ENCODE measurements around the gene EFNA5. TPM values are rescaled to one million over a fixed set of nuclear protein-coding genes. Genes with fewer than 3 reads are reported as not detected.
A peak's percentile ranks its signal among the peaks of the same experiment; 100 is the strongest.

Gene EFNA5
- total RNA-seq, 1 experiment from 2014 or later = 12.0 TPM

DNA sequence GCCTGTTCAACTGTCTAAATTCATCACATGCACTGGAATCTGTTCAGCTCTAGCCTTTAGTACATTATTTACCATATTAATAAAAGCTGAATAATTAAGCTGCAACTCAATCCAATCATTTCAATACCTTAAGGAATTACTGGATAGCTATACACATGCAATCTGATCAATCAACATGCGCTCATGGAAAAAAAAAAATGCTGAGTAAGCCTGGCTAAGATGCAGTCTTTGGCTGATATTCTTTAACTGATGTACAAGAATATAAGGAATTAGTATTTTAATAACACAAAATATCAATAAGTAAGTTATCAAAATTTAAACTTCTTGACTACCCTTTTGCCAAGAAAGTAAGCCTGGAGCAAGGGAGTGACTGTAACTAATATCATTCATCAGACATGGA, 15.9 kb downstream of the EFNA5 start:
- in situ Hi-C loops (cut with HindIII; ENCODE audit: low pct_unique_long_range_greater_than_20kb, low sequenced_read_pairs) = no loop called here
- no peak for DNase-seq (ENCODE audit: low read depth)

DNA sequence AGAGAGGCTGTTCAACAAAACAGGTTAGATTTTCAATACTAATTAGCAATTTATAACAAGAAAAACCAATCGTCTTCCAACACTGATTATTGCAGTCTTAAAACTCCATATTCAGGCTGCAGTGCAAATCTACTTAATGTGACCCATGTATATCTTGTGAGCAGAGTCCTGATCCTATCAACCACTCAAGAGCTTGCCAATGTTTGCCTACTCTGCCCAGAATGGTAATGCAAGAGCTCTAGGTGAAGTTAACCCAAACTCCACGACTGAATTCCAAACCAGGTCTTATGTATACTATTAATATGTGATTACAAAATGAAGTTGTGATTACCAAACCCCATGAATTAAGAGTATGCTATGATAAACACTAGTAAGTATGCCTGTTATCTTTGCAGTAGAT, 17.1 kb downstream of the EFNA5 start:
- in situ Hi-C loops (cut with HindIII; ENCODE audit: low pct_unique_long_range_greater_than_20kb, low sequenced_read_pairs) = no loop called here
- no peak for DNase-seq (ENCODE audit: low read depth)

DNA sequence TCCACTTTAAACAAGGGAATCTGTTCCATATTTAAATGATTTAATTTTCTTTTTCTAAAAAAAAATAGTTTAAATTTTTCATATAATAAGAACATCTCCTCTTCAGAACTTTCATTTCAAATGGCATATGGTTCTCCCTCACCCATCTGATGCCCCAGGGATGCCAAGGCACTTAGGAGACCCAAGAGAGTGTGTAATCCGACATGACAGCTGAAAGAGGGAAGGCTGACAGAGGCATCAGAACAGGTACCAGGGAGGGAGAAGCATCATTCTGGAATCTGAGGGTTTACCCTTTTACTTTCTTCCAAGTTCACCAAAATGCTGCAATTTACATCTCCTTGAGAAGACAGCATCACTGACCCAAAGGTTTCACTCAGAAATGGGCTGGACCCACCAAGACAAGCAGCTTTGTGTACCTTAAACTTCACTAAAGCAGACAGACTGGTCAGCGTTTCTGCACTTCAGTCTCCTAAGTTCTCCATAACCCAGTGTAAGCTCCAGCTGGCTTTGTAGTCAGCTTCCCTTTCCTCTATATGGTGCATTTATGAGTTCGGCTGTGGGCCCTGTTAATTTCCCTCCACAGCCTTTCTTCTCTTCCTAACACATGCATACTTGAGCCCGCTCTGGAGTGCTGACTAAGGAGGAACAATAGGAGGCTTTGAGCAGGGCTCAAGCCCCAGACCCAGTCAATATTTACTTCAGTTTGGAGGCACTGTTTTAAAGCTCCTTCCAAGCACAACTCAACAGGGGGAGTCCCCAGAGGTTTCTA, 17.7 kb downstream of the EFNA5 start:
- in situ Hi-C loops (cut with HindIII; ENCODE audit: low pct_unique_long_range_greater_than_20kb, low sequenced_read_pairs) = no loop called here
- DNase-seq (ENCODE audit: low read depth) = no peak

DNA sequence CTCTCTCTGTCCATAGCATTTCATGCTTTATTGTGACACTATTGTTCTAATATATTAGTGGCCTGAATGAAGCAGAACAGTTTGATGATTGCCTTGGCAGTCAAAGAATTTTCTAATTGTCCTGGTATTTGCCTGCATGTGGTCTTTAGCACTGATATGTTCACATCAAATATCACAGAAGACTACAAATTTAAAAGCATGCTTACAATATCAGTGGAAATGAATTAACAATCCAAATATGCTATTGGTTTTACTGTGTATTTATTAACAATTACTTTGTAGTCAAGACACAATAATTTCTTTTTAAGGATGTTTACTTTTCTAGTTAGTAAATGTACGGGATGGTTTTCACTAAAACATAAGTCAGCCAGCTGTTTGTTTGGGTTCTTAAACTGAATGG, 18.3 kb downstream of the EFNA5 start:
- in situ Hi-C loops (cut with HindIII; ENCODE audit: low pct_unique_long_range_greater_than_20kb, low sequenced_read_pairs) = no loop called here

DNA sequence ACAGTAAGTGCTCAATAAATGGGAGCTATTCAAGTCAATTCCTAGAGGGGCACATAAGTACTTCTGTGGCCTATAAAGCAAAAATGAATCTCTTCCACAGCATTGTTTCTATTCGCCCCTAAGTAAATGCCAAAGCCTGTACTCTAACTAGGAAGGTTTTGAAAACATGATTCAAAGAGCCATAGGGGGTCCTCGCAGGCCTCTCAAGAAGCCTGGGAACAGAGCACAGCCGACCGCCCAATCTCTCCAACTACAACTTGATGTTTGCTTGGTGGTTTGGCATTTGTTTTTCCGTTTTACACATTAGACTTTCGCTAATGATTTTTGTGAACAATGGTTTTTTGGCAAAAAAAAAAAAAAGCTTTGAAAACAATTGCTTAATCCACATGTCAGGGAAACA, 19.4 kb downstream of the EFNA5 start:
- in situ Hi-C loops (cut with HindIII; ENCODE audit: low pct_unique_long_range_greater_than_20kb, low sequenced_read_pairs) = no loop called here

More for the DNA sequence above, 18.3 kb downstream of the EFNA5 start:
- DNase-seq (ENCODE audit: low read depth) = no peak

DNA sequence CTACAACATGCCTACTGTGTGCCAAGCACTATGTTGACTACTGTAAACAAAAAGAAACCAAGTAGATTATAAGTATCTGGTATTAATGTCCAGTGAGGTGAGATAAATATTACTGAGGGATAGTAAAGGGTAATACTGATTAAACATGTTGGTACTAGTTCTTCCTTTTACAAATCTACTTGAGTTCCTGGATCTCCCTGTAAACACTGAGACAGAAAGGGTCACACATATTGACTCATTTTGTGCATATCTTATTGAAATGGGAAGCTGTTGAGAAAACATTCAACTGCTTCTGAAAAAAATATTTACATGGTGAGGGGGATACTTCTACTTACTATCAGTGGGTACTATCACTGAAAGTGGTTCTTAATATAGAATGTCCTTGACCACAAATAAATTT, 24.3 kb downstream of the EFNA5 start:
- DNase-seq (ENCODE audit: low read depth) = no peak
- in situ Hi-C loops (cut with HindIII; ENCODE audit: low pct_unique_long_range_greater_than_20kb, low sequenced_read_pairs) = no loop called here

More for the DNA sequence above, 19.4 kb downstream of the EFNA5 start:
- DNase-seq (ENCODE audit: low read depth) = no peak

DNA sequence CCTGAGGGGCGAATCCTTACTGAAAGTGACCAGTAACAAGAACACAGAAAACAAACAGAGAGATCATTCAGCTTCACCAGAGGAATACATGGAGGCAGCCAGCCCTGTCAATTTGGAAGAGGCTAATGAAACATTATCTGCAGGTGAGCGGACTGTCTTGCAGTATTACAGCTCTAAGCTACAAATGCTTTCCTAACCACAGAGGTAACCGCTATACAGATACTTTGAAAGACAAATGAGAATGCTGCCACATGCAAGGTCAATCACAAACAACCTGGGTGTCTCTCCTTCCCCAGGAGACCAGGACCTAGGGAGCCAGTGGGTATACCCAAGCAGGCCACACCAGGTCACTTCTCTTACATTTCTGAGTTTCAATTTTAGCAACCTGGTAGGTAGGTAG, 30.2 kb downstream of the EFNA5 start:
- in situ Hi-C loops (cut with HindIII; ENCODE audit: low pct_unique_long_range_greater_than_20kb, low sequenced_read_pairs) = no loop called here

DNA sequence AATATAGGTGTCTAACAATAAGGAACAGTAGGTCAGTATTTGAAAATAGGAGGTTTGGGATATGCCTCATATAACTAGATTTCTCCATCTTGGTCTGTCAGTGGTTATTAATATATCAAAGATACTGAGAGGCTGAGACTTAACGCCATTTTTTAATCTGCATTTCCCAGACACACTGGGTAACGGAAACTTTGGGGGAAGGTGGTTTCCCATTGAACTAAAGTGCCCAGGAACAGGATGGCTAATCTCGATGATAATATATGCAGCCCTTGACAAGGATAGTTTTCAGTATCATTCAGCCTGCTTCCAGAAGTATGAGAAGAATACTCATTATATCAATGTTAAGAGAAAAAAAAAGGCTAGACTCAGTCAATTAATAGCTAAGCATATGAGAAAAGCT, 30.7 kb downstream of the EFNA5 start:
- in situ Hi-C loops (cut with HindIII; ENCODE audit: low pct_unique_long_range_greater_than_20kb, low sequenced_read_pairs) = no loop called here
- DNase-seq (ENCODE audit: low read depth) = no peak

More for the DNA sequence above, 30.2 kb downstream of the EFNA5 start:
- no peak for DNase-seq (ENCODE audit: low read depth)

DNA sequence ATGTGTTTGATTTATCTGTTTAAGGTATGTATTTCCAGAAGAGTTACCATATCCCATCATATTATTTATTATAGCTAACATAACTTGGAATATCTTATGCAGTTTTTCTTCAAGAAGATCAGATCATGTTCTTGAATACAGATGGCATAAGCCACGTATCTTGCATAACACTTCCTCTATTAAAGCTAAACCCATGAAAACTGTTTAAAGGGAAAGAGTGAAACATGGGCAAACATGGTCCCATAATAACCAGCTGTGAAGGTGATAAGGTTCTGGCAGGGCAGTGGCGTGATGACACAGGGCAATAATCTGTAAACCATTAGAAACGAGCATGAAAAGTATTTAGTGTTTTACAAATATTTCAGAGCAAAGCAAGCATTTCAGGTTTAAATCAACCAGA, 34.2 kb downstream of the EFNA5 start:
- in situ Hi-C loops (cut with HindIII; ENCODE audit: low pct_unique_long_range_greater_than_20kb, low sequenced_read_pairs) = no loop called here
- no peak for DNase-seq (ENCODE audit: low read depth)

DNA sequence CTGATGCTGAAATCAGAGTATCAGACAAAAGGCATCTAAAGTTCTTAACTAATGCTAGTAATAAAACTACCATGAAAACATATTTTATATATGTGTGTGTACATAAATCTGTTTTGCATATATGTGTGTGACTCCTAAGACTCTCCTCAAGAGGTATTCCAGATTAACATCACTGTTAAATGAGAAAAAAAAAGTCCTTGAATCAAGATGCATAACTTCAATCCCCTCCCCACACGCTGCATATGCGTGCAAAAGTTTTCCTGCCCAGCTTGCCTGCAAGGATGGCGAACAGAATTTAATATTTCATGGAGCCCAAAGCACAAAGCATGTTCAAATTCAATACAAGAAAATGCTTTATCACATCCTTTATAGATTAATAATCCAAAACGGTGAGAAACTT, 34.7 kb downstream of the EFNA5 start:
- in situ Hi-C loops (cut with HindIII; ENCODE audit: low pct_unique_long_range_greater_than_20kb, low sequenced_read_pairs) = no loop called here
- no peak for DNase-seq (ENCODE audit: low read depth)

DNA sequence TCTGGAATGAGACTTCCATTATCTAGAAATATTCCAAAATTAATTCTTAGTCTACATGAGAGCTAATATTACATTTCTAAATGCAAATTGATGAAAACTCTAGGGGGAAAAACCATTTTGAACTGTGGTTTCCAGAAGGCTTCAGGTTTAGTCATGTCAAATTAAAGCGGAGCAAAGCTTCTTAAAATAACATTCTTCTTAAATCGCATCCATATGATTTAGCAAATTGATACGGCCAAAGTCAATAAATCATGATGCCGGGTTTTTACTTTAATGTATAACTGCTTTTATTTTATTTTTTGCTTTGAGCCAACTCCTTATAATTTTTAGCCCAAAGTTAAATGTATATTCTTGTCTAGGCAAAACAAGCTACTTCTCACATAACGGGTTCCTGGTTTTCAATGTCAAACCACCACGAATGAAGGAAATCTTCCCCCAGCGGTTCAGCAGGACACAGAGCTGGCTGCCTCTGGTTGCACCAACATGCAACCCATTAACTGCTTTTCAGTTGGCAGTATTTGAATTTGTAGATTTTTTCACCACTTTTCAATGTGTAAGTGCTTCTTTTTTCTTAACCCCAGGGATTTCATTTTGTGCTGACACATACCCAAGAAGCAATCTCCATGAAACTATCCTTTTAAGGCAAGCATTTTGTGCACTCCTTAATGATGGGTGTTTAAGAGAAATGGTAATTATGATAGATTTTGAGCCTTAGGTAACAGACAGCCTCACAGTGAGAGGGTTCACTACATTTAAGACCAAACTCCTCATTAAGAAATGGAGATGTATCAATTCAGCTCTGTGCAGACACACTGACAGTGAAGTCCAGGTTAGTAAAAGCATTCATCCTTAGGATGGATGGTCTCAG, 35.5 kb downstream of the EFNA5 start:
- no peak for DNase-seq (ENCODE audit: low read depth)
- in situ Hi-C loops (cut with HindIII; ENCODE audit: low pct_unique_long_range_greater_than_20kb, low sequenced_read_pairs) = no loop called here

DNA sequence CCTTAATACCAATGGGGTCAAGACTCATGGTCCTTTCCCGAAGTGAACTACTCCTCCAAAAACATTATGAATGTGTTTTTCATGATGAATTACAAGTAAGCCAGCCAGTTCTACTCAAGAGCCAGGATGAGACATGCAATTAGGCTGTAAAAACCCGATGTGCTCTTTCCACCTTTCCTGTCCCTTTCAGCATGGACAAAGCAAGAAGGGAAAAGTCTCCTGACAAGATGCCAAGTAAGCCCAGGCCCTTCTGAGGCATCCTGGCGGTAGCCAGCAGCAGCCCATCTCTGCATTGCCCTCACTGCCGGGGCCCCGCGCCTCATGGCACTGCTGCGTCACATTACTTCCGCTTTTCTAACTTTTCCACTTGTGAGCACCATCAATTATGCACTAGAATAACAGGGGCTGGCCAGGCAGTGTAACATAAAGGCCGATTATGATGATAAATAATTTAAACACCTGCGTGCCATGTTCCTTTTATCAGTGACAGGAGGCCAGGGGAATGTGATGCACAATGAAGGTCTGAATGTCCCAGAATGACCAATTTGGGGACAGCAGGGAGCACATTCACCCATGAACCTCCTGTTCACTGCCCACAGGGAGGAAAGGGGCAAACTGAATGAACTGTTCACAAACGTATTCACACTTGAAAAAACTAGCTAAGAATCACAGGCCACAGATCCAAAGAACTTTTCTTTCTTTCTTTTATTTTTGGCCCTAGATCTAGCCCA, 37.4 kb downstream of the EFNA5 start:
- DNase-seq (ENCODE audit: low read depth) = no peak
- in situ Hi-C loops (cut with HindIII; ENCODE audit: low pct_unique_long_range_greater_than_20kb, low sequenced_read_pairs) = no loop called here

DNA sequence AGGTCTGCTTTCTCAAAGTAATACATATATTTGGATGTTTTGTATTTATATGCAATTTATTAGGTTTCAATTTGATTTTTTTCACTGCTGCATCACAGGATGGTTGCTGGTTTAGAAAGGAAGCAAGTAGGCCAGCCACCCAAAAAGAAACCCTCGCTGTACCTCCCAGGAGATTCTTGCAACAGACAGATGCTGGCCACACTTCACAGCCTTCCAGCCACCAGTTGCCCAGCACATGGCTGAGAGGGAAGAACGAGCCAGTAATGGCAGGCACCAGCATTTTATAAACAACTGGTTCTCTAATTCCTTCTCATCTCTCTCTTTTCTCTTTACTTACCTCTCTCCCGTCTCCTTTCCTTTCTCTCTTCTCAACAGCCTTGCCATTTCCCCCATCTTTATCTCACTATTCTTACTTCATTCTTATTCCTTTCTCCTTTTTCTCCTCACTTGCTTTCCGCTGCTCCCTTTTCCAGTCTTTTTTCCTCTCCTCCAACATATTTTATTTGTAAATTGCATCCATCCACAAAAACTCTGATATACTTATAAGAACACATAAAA, 38.9 kb downstream of the EFNA5 start:
- in situ Hi-C loops (cut with HindIII; ENCODE audit: low pct_unique_long_range_greater_than_20kb, low sequenced_read_pairs) = no loop called here
- no peak for DNase-seq (ENCODE audit: low read depth)

DNA sequence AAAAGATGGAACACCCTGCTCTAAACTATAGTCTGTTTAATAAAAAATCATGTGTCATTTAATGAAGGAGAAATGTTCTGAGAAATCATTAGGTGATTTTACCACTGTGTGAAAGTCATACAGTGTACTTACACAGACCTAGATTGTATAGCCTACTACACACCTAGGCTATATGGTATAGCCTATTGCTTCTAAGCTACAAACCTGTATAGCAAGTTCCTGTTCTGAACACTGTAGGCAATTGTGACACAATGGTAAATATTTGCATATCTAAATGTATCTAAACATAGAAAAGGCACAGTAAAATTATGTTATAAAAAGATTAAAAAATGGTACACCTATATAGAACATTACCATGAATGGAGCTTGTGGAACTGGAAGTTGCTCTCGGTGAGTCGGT, 40.6 kb downstream of the EFNA5 start:
- no peak for DNase-seq (ENCODE audit: low read depth)
- in situ Hi-C loops (cut with HindIII; ENCODE audit: low pct_unique_long_range_greater_than_20kb, low sequenced_read_pairs) = no loop called here

DNA sequence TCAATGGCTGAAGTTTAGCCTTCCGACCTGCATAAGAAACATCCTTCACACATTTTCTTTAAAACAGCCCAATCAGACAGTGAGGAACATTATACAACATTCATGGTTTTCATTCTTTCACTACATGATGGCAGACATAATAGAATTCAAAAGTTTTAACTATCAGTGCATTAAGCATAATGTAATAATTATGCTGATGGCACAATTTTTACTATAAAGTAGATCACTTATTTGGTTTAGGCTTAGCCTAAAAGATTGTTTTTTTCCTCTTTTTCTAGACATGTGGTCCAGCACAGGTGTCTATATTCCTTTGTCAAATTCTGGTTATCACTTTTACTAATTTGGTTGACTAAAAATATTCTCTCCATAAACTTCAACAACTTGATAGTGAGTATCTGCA, 46.5 kb downstream of the EFNA5 start:
- DNase-seq (ENCODE audit: low read depth) = no peak
- in situ Hi-C loops (cut with HindIII; ENCODE audit: low pct_unique_long_range_greater_than_20kb, low sequenced_read_pairs) = no loop called here

DNA sequence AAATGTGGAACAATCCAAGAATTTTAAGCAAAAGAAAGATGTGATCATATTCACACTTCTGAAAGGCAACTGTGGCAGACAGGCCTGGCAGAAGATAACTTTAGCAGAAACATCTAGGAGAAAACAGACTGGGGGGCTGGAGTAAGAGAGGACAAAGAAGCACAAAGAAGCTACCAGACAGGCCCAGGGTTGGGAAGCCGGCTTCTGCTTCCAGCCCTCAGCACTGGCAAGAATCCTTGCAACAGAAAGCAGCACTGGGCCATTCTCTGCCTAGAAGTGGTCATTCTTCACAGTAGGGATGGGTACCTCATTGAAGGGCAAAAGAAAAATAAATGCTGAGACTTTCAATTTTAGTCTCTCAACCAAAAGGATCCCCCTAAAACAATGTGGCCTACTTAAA, 49.6 kb downstream of the EFNA5 start:
- DNase-seq (ENCODE audit: low read depth) = no peak
- in situ Hi-C loops (cut with HindIII; ENCODE audit: low pct_unique_long_range_greater_than_20kb, low sequenced_read_pairs) = no loop called here

DNA sequence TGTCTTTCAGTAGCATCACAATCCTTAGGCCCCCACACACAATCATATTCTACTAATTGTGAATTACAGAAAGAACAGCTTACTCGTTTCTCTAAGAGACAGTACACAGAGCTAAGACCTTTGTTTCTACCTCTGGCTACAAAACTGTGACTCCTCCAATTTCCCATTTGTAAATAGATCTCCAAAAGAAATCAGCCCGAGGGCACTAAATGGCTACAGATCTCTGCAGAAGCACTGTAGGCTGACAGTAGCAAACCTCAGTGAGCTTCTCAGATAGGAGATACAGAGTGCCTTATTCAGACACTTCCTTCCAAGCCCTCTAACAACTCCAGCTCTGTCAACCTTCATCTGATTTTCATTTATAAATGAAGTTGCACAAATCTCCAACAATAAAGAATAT, 51.0 kb downstream of the EFNA5 start:
- DNase-seq (ENCODE audit: low read depth) = no peak
- in situ Hi-C loops (cut with HindIII; ENCODE audit: low pct_unique_long_range_greater_than_20kb, low sequenced_read_pairs) = no loop called here

DNA sequence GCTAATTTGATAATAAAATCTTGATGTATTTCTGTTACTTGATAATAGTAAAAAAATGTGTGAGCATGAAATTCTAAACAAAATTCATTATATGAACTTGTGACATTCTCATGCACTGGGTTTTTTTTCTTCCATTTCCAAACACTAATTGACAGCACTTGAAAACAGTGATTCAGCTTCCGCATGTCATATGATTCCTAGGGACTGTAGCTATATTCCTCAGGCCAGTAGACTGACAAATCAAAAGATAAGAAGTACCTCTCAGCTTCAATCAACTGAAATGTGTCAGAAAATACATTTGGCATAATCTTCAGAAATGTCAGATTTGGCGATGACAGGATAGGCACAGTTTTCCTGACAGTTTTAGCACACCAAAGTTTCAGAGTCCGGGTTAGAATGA, 52.5 kb downstream of the EFNA5 start:
- in situ Hi-C loops (cut with HindIII; ENCODE audit: low pct_unique_long_range_greater_than_20kb, low sequenced_read_pairs) = no loop called here
- DNase-seq (ENCODE audit: low read depth) = peak; percentile 44

DNA sequence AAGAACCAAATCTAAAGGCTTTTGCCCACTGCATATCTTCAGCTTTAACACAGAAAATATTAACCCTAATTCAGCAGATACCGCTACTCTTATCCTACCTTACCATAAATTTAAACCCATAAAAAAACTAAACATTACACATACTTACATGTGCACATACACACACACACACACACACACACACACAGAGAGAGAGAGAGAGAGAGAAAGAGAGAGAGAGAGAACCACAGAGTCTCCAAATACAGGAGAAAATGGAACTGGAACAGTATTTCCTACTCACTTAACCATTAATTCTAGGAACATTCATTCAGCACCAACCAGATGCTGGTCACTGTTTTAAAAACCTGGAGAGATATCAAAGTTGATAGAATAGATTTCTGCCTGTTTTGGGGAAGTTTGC, 53.7 kb downstream of the EFNA5 start:
- in situ Hi-C loops (cut with HindIII; ENCODE audit: low pct_unique_long_range_greater_than_20kb, low sequenced_read_pairs) = no loop called here
- no peak for DNase-seq (ENCODE audit: low read depth)
